GM10248 (cell line): ENCODE measurements around the gene ALDH1L1.

ENCODE experiments used
- CTCF ChIA-PET: fragments of 300-600 bp; sonication (Branson Sonifier 250); formaldehyde crosslinking; extraction: SDS; loops from one replicate; lab custom pipeline; 2021; ENCODE audit warnings: antibody characterized with exemption; lab: Yijun Ruan, JAX
- POLR2A ChIA-PET: fragments of 350-650 bp; sonication (Branson Sonifier 250); formaldehyde crosslinking; extraction: SDS; loops from one replicate; lab custom pipeline; 2020; ENCODE audit warnings: antibody characterized with exemption; lab: Yijun Ruan, JAX
- DNase-seq: peaks from one replicate; pipeline ENCODE4 v3.0.0; 2012; ENCODE audit errors: extremely low spot score
- TF ChIP-seq, protein P1 (sequence below): IDR thresholded peaks from 2 replicates; pipeline ENCODE4 v1.5.1; 2012; ENCODE audit warnings: mild to moderate bottlenecking, low read depth; ENCODE audit errors: extremely low read depth, missing control alignments, control extremely low read depth

ALDH1L1 gene

GRCh38 chr3:126118591-126118990, 61.8 kb downstream of the ALDH1L1 start:
- POLR2A ChIA-PET, result no interaction called here
- no peak for DNase-seq
- CTCF ChIA-PET, result interaction anchor here (1.2 kb wide), 1 partner anchor 16 kb away, joined by 3 read pairs; no protein-coding TSS in a partner anchor
- TF ChIP-seq, protein P1, sequence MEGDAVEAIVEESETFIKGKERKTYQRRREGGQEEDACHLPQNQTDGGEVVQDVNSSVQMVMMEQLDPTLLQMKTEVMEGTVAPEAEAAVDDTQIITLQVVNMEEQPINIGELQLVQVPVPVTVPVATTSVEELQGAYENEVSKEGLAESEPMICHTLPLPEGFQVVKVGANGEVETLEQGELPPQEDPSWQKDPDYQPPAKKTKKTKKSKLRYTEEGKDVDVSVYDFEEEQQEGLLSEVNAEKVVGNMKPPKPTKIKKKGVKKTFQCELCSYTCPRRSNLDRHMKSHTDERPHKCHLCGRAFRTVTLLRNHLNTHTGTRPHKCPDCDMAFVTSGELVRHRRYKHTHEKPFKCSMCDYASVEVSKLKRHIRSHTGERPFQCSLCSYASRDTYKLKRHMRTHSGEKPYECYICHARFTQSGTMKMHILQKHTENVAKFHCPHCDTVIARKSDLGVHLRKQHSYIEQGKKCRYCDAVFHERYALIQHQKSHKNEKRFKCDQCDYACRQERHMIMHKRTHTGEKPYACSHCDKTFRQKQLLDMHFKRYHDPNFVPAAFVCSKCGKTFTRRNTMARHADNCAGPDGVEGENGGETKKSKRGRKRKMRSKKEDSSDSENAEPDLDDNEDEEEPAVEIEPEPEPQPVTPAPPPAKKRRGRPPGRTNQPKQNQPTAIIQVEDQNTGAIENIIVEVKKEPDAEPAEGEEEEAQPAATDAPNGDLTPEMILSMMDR, result no peak

DNA sequence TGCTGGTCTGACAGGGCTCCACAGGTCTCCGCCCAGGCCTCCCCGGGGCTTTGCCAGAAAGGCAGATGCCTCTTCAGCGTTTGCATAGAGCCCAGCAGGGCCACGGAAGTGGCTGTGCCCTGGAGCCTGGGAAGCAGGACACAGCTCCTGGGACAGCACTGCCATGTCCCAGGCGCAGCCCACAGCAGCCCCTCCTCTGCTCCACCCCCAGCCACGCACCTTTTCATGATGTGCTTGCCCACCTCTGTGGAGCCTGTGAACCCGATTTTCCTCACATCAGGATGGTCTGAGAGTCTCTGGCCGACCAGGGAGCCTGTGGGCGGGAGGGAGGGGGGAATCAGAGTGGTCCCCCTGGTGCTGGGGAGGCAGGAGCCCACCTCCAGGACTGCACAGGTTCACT, 62.6 kb downstream of the ALDH1L1 start:
- ChIA-PET CTCF (interaction anchor here (1.2 kb wide), 2 partner anchors 15 to 17 kb away, joined by 3 read pairs; no protein-coding TSS in a partner anchor), POLR2A (no interaction called here)
- no peak for DNase-seq
- TF ChIP-seq, protein P1, result no peak

GRCh38 chr3:126117212-126117611, 63.2 kb downstream of the ALDH1L1 start:
- ChIA-PET CTCF (interaction anchor here (1.2 kb wide), 1 partner anchor 17 kb away, joined by 3 read pairs; no protein-coding TSS in a partner anchor), POLR2A (no interaction called here)
- TF ChIP-seq, protein P1, result no peak
- DNase-seq, result no peak

- CTCF ChIA-PET, result interaction anchor here (1.0 kb wide), 1 partner anchor 18 kb away, joined by 4 read pairs; no protein-coding TSS in a partner anchor
- TF ChIP-seq, protein P1, result no peak
- POLR2A ChIA-PET, result no interaction called here
- DNase-seq, result no peak
Measured at GRCh38 chr3:126116526-126116925, 63.9 kb downstream of the ALDH1L1 start.

- TF ChIP-seq, protein P1, result no peak
- ChIA-PET POLR2A (no interaction called here), CTCF (no interaction called here)
- DNase-seq, result no peak
Measured at GRCh38 chr3:126114443-126115386, 65.7 kb downstream of the ALDH1L1 start.

GRCh38 chr3:126113733-126114442, 66.5 kb downstream of the ALDH1L1 start:
- no peak for DNase-seq
- TF ChIP-seq, protein P1, result no peak
- ChIA-PET POLR2A (no interaction called here), CTCF (no interaction called here)
